ENCODE measurements around the gene PHB1. TPM values are rescaled to one million over a fixed set of nuclear protein-coding genes. Genes with fewer than 3 reads are reported as not detected.

Gene PHB1
- polyA plus RNA-seq, 1 donor (not counting 4 experiments of a cell fraction or from before 2014, with no cell fraction given), result 395 TPM

DNA sequence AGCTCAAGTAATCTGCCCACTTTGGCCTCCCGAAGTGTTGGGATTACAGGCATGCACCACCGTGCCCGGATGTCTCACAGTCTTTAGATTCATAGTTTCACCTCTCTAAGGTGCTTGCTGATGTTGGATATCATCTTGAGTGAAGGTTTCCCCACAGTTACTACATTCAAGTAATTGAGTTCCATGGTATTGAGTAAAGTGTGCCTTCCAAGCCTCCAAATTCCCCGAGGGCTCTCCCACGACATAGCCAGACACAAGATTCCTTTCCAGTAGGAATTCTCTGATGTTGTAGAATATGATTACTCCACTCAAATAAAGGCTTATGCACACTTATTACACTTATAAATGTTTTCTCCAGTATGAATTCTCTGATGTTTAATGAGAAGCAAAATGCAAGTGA lies 36.4 kb downstream of the PHB1 start:
- Histone ChIP-seq H3K4me1 (ENCODE audit: control insufficient read depth, extremely low read depth, insufficient read depth, low read length) (peaks cover 9% of the 10 kb centered on the region), H3K9ac (ENCODE audit: control insufficient read depth, extremely low read depth, insufficient read depth, low read length) (no peak overlapping the region), H3K27me3 (ENCODE audit: control insufficient read depth, extremely low read depth, insufficient read depth, low read length) (peaks cover 14% of the 10 kb centered on the region), H3K36me3 (ENCODE audit: control insufficient read depth in 2 of 2, extremely low read depth in 1 of 2, insufficient read depth in 2 of 2, low read length in 2 of 2) (no peaks in the 10 kb centered on the region), H4K20me1 (ENCODE audit: control insufficient read depth, extremely low read depth, insufficient read depth, low read length) (no peaks in the 10 kb centered on the region), H2AFZ (ENCODE audit: control insufficient read depth, low read length) (no peak overlapping the region), H3K4me2 (ENCODE audit: control insufficient read depth, extremely low read depth, insufficient read depth, low read depth, low read length) (no peak overlapping the region), H3K27ac (ENCODE audit: control insufficient read depth, insufficient read depth, low read length) (no peak overlapping the region), H3K9me1 (ENCODE audit: control insufficient read depth, extremely low read depth, insufficient read depth, low read length) (no peaks in the 10 kb centered on the region), H3K79me2 (ENCODE audit: control insufficient read depth, insufficient read depth, low read length) (no peaks in the 10 kb centered on the region), H3K9me3 (ENCODE audit: control insufficient read depth, low read depth, low read length) (no peaks in the 10 kb centered on the region), H3K4me3 (ENCODE audit: control insufficient read depth in 2 of 3, extremely low read depth in 1 of 3, insufficient read depth in 2 of 3, low read depth in 1 of 3, low read length in 3 of 3) (no peak overlapping the region)
- DNase-seq (ENCODE audit: low read depth, low spot score) (no peak), FAIRE-seq (no peak)
- dilution Hi-C loops (cut with MboI; ENCODE audit: extremely low pct_ligation_motif_present, low sequenced_read_pairs), result no loop called here
- no peak for TF ChIP-seq EZH2 (IDR thresholded peaks at IDR 0.05; ENCODE audit: low read length)
- TF ChIP-seq, protein P1, sequence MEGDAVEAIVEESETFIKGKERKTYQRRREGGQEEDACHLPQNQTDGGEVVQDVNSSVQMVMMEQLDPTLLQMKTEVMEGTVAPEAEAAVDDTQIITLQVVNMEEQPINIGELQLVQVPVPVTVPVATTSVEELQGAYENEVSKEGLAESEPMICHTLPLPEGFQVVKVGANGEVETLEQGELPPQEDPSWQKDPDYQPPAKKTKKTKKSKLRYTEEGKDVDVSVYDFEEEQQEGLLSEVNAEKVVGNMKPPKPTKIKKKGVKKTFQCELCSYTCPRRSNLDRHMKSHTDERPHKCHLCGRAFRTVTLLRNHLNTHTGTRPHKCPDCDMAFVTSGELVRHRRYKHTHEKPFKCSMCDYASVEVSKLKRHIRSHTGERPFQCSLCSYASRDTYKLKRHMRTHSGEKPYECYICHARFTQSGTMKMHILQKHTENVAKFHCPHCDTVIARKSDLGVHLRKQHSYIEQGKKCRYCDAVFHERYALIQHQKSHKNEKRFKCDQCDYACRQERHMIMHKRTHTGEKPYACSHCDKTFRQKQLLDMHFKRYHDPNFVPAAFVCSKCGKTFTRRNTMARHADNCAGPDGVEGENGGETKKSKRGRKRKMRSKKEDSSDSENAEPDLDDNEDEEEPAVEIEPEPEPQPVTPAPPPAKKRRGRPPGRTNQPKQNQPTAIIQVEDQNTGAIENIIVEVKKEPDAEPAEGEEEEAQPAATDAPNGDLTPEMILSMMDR (optimal IDR thresholded peaks at IDR 0.05 in 1 of 3, IDR thresholded peaks at IDR 0.05 in 1 of 3, conservative IDR thresholded peaks at IDR 0.05 in 1 of 3; ENCODE audit: extremely low read depth in 1 of 3, insufficient read depth in 2 of 3, low read length in 3 of 3), result no peak

GRCh38 chr17:49375544-49375943 lies 39.1 kb downstream of the PHB1 start:
- Histone ChIP-seq H3K9ac (ENCODE audit: control insufficient read depth, extremely low read depth, insufficient read depth, low read length) (no peak overlapping the region), H3K4me3 (ENCODE audit: control insufficient read depth in 2 of 3, extremely low read depth in 1 of 3, insufficient read depth in 2 of 3, low read depth in 1 of 3, low read length in 3 of 3) (no peak overlapping the region), H4K20me1 (ENCODE audit: control insufficient read depth, extremely low read depth, insufficient read depth, low read length) (no peaks in the 10 kb centered on the region), H3K9me1 (ENCODE audit: control insufficient read depth, extremely low read depth, insufficient read depth, low read length) (no peaks in the 10 kb centered on the region), H3K27ac (ENCODE audit: control insufficient read depth, insufficient read depth, low read length) (no peak overlapping the region), H3K4me1 (ENCODE audit: control insufficient read depth, extremely low read depth, insufficient read depth, low read length) (no peaks in the 10 kb centered on the region), H3K4me2 (ENCODE audit: control insufficient read depth, extremely low read depth, insufficient read depth, low read depth, low read length) (no peak overlapping the region), H3K79me2 (ENCODE audit: control insufficient read depth, insufficient read depth, low read length) (no peaks in the 10 kb centered on the region), H3K36me3 (ENCODE audit: control insufficient read depth in 2 of 2, extremely low read depth in 1 of 2, insufficient read depth in 2 of 2, low read length in 2 of 2) (no peaks in the 10 kb centered on the region), H3K9me3 (ENCODE audit: control insufficient read depth, low read depth, low read length) (no peaks in the 10 kb centered on the region), H3K27me3 (ENCODE audit: control insufficient read depth, extremely low read depth, insufficient read depth, low read length) (no peaks in the 10 kb centered on the region), H2AFZ (ENCODE audit: control insufficient read depth, low read length) (no peak overlapping the region)
- DNase-seq (ENCODE audit: low read depth, low spot score), result no peak
- dilution Hi-C loops (cut with MboI; ENCODE audit: extremely low pct_ligation_motif_present, low sequenced_read_pairs), result no loop called here
- TF ChIP-seq, protein P1 (optimal IDR thresholded peaks at IDR 0.05 in 1 of 3, IDR thresholded peaks at IDR 0.05 in 1 of 3, conservative IDR thresholded peaks at IDR 0.05 in 1 of 3; ENCODE audit: extremely low read depth in 1 of 3, insufficient read depth in 2 of 3, low read length in 3 of 3), result no peak
- TF ChIP-seq EZH2 (IDR thresholded peaks at IDR 0.05; ENCODE audit: low read length), result no peak
- no peak for FAIRE-seq

Data from keratinocyte (primary cell).